Gastrocnemius medialis (tissue), 4 donors: ENCODE data around the gene DSP. TPM values are rescaled to one million over a fixed set of nuclear protein-coding genes. Genes with fewer than 3 reads are reported as not detected.

Experiments
- ATAC-seq, 2 donors: fragments of 150-250 bp; one replicate each; pipeline ENCODE4 v1.9.1; 2016
- DNase-seq, 2 donors: peaks; one replicate each; pipeline ENCODE4 v3.0.0-alpha.2; 2019
- H3K27ac ChIP-seq, 4 donors: fragments of 200-600 bp; sonication (generic); 1 replicate in 1 of 4; 2 replicates in 3 of 4; pipeline ENCODE4 v1.5.1; 2016 to 2018; ENCODE audit warnings: mild to moderate bottlenecking in 2 of 4, moderate library complexity in 1 of 4
- H3K27me3 ChIP-seq, 3 donors: fragments of 200-600 bp; sonication (generic) in 2 of 3; 1 replicate in 1 of 3; 2 replicates in 2 of 3; pipeline versions ENCODE4 v1.5.1 to v1.6.0; 2016 to 2019; ENCODE audit warnings: mild to moderate bottlenecking in 1 of 3, moderate library complexity in 1 of 3
- H3K36me3 ChIP-seq, 2 donors: fragments of 200-600 bp; sonication (generic) in 1 of 2; one replicate each; pipeline ENCODE4 v1.5.1; 2017 to 2018
- H3K4me1 ChIP-seq, 2 donors: fragments of 200-600 bp; sonication (generic) in 1 of 2; one replicate each; pipeline ENCODE4 v1.5.1; 2016 to 2017; ENCODE audit warnings: mild to moderate bottlenecking in 2 of 2
- H3K4me3 ChIP-seq, 4 donors: fragments of 200-600 bp; sonication (generic) in 3 of 4; 1 replicate in 1 of 4; 2 replicates in 3 of 4; pipeline ENCODE4 v1.5.1; 2016 to 2019; ENCODE audit warnings: mild to moderate bottlenecking in 2 of 4
- H3K9me3 ChIP-seq, 3 donors: fragments of 200-600 bp; sonication (generic) in 2 of 3; 1 replicate in 1 of 3; 2 replicates in 2 of 3; pipeline ENCODE4 v1.5.1; 2016 to 2019
- POLR2A ChIP-seq, 2 donors: fragments of 450-650 bp; IDR thresholded peaks; one replicate each; pipeline ENCODE4 v1.6.1; 2017; ENCODE audit warnings: antibody characterized with exemption in 2 of 2, mild to moderate bottlenecking in 2 of 2, moderate library complexity in 2 of 2
- in situ Hi-C, 4 donors: fragments of 200-750 bp; cut with MboI; loops; one replicate each; pipeline versions ENCODE4 v1.15.0 to v1.8.0; 2017; ENCODE audit warnings: low sequenced_read_pairs in 4 of 4
- intact Hi-C: fragments of 100-400 bp; cut with DNase I; formaldehyde crosslinking; loops from one replicate; pipeline ENCODE4 v1.15.1; 2023; ENCODE audit warnings: low total_unique reads
- total RNA-seq, 4 donors: library from RNA; depleted of rRNA; stranded (reverse); fragments of >200 nt; gene quantifications; one replicate each; pipeline versions ENCODE4 v1.1.0 to v1.2.3, GENCODE V29; 2016
- TF ChIP-seq, protein P1 (sequence below), 5 experiments: fragments of 450-650 bp in 3 of 5; fragments of 200-600 bp in 2 of 5; sonication (generic) in 2 of 5; IDR thresholded peaks in 4 of 5; conservative IDR thresholded peaks in 1 of 5; 1 replicate in 4 of 5; 2 replicates in 1 of 5; pipeline ENCODE4 v1.5.1; 2016 to 2019; ENCODE audit warnings: antibody characterized with exemption in 5 of 5, mild to moderate bottlenecking in 3 of 5, moderate library complexity in 3 of 5

The DSP gene
- total RNA-seq, 4 donors from 2014 or later: 0.31 to 1.1 (median 0.65) TPM

DNA sequence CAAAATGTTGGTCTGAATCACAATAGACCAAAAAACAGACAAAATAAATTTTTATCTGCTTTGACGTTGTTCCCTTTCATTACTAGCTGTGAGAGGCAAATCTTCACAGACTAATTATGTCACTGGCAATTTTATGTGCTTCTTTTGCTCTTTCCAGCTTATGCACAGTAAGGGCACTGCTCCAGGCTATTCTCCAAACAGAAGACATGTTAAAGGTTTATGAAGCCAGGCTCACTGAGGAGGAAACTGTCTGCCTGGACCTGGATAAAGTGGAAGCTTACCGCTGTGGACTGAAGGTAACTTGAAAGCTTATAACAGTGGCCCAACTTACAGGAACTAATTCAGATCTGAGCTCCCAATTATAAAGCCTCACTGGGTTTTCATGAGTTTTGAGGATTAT, 33.0 kb downstream of the DSP start:
- intact Hi-C loops: no loop called here
- no peak overlapping the region for H3K4me3 ChIP-seq
- H3K27me3 ChIP-seq: no peaks in the 10 kb centered on the region
- ATAC-seq: no peak
- no peak for DNase-seq
- H3K9me3 ChIP-seq: no peaks in the 10 kb centered on the region
- in situ Hi-C loops: no loop called here
- H3K36me3 ChIP-seq: no peaks in the 10 kb centered on the region
- no peaks in the 10 kb centered on the region for H3K4me1 ChIP-seq
- H3K27ac ChIP-seq: no peak overlapping the region
- TF ChIP-seq, protein P1, sequence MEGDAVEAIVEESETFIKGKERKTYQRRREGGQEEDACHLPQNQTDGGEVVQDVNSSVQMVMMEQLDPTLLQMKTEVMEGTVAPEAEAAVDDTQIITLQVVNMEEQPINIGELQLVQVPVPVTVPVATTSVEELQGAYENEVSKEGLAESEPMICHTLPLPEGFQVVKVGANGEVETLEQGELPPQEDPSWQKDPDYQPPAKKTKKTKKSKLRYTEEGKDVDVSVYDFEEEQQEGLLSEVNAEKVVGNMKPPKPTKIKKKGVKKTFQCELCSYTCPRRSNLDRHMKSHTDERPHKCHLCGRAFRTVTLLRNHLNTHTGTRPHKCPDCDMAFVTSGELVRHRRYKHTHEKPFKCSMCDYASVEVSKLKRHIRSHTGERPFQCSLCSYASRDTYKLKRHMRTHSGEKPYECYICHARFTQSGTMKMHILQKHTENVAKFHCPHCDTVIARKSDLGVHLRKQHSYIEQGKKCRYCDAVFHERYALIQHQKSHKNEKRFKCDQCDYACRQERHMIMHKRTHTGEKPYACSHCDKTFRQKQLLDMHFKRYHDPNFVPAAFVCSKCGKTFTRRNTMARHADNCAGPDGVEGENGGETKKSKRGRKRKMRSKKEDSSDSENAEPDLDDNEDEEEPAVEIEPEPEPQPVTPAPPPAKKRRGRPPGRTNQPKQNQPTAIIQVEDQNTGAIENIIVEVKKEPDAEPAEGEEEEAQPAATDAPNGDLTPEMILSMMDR (IDR thresholded peaks at IDR 0.05 in 4 of 5, conservative IDR thresholded peaks at IDR 0.05 in 1 of 5): no peak
- TF ChIP-seq POLR2A (IDR thresholded peaks at IDR 0.05): no peak

DNA sequence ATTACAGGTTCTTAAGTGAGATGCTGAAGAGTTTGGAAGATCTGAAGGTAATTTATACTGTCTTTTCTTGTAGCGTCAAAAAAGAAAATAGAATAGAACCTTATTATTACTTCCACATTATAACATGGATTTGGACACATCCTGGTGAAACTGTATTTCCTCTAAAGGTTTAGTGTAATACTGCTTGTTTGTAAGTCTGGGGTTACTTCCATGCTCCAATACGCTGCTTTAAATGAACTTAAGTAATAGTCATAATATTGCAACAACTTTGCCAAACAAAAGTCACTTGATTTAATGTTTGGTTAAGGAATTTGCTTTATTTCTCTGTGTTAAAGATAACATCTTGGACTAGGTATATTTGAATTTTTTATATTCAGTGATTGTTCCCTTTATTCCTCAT, 37.0 kb downstream of the DSP start:
- Histone ChIP-seq H3K9me3 (no peaks in the 10 kb centered on the region), H3K27me3 (no peaks in the 10 kb centered on the region), H3K27ac (no peak overlapping the region), H3K4me1 (no peaks in the 10 kb centered on the region), H3K4me3 (no peak overlapping the region), H3K36me3 (no peaks in the 10 kb centered on the region)
- TF ChIP-seq, protein P1 (IDR thresholded peaks at IDR 0.05 in 4 of 5, conservative IDR thresholded peaks at IDR 0.05 in 1 of 5): no peak
- no peak for TF ChIP-seq POLR2A (IDR thresholded peaks at IDR 0.05)
- intact Hi-C loops: no loop called here
- in situ Hi-C loops: no loop called here
- no peak for ATAC-seq
- DNase-seq: no peak

DNA sequence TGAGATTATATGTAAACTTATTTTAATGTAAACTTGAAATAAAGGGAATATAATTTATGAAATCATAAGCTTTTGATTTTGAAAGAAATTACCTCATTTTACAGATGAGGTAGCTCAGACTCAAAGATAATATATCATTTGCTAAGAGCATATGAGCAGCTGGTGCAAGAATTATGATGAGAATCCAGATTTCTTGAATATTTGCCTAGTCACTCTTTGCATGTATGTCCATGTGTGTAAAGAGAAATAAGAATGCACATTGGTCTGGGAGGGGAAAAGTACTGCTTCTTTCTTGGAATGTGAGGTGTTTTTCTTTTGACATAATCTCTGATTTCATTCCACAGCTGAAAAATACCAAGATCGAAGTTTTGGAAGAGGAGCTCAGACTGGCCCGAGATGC, 37.5 kb downstream of the DSP start:
- Histone ChIP-seq H3K4me1 (no peaks in the 10 kb centered on the region), H3K36me3 (no peaks in the 10 kb centered on the region), H3K9me3 (no peaks in the 10 kb centered on the region), H3K27ac (no peak overlapping the region), H3K27me3 (no peaks in the 10 kb centered on the region), H3K4me3 (no peak overlapping the region)
- in situ Hi-C loops (no loop called here), intact Hi-C loops (no loop called here)
- no peak for TF ChIP-seq POLR2A (IDR thresholded peaks at IDR 0.05)
- TF ChIP-seq, protein P1 (IDR thresholded peaks at IDR 0.05 in 4 of 5, conservative IDR thresholded peaks at IDR 0.05 in 1 of 5): no peak
- DNase-seq (no peak), ATAC-seq (no peak)

DNA sequence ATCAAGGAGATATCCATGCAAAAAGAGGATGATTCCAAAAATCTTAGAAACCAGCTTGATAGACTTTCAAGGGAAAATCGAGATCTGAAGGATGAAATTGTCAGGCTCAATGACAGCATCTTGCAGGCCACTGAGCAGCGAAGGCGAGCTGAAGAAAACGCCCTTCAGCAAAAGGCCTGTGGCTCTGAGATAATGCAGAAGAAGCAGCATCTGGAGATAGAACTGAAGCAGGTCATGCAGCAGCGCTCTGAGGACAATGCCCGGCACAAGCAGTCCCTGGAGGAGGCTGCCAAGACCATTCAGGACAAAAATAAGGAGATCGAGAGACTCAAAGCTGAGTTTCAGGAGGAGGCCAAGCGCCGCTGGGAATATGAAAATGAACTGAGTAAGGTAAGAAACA, 38.4 kb downstream of the DSP start:
- H3K9me3 ChIP-seq: no peaks in the 10 kb centered on the region
- in situ Hi-C loops (no loop called here), intact Hi-C loops (no loop called here)
- no peak overlapping the region for H3K27ac ChIP-seq
- no peak overlapping the region for H3K4me3 ChIP-seq
- no peaks in the 10 kb centered on the region for H3K36me3 ChIP-seq
- no peak for TF ChIP-seq POLR2A (IDR thresholded peaks at IDR 0.05)
- TF ChIP-seq, protein P1 (IDR thresholded peaks at IDR 0.05 in 4 of 5, conservative IDR thresholded peaks at IDR 0.05 in 1 of 5): no peak
- DNase-seq (no peak), ATAC-seq (no peak)
- H3K4me1 ChIP-seq: no peaks in the 10 kb centered on the region
- H3K27me3 ChIP-seq: no peaks in the 10 kb centered on the region

DNA sequence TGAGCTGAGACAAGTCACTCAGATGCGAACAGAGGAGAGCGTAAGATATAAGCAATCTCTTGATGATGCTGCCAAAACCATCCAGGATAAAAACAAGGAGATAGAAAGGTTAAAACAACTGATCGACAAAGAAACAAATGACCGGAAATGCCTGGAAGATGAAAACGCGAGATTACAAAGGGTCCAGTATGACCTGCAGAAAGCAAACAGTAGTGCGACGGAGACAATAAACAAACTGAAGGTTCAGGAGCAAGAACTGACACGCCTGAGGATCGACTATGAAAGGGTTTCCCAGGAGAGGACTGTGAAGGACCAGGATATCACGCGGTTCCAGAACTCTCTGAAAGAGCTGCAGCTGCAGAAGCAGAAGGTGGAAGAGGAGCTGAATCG, 39.1 kb downstream of the DSP start:
- no peaks in the 10 kb centered on the region for H3K9me3 ChIP-seq
- in situ Hi-C loops: no loop called here
- H3K27me3 ChIP-seq: no peaks in the 10 kb centered on the region
- intact Hi-C loops: no loop called here
- no peak overlapping the region for H3K4me3 ChIP-seq
- H3K27ac ChIP-seq: no peak overlapping the region
- no peaks in the 10 kb centered on the region for H3K4me1 ChIP-seq
- DNase-seq (no peak), ATAC-seq (no peak)
- TF ChIP-seq, protein P1 (IDR thresholded peaks at IDR 0.05 in 4 of 5, conservative IDR thresholded peaks at IDR 0.05 in 1 of 5): no peak
- no peak for TF ChIP-seq POLR2A (IDR thresholded peaks at IDR 0.05)
- H3K36me3 ChIP-seq: no peaks in the 10 kb centered on the region
